Keratinocyte (primary cell): ENCODE measurements around the gene ITPR2. TPM values are rescaled to one million over a fixed set of nuclear protein-coding genes. Genes with fewer than 3 reads are reported as not detected.

Source experiments
- DNase-seq: peaks from one replicate; pipeline ENCODE4 v3.0.0-alpha.2; 2011; ENCODE audit warnings: low read depth, missing footprints, low spot score
- FAIRE-seq: peaks from 2 replicates; lab custom pipeline; 2011; peaks lifted over from hg19 to GRCh38; lab: Jason Lieb, UNC
- H2AFZ ChIP-seq: 2 replicates; pipeline ENCODE4 v1.6.0; 2012; ENCODE audit warnings: low read length, control low read depth, inconsistent platforms; ENCODE audit not compliant: control insufficient read depth
- H3K27ac ChIP-seq: 2 replicates; pipeline ENCODE4 v1.5.1; 2011; ENCODE audit warnings: low read length; ENCODE audit not compliant: control insufficient read depth, insufficient read depth
- H3K27me3 ChIP-seq: 3 replicates; pipeline ENCODE4 v1.6.0; 2011; ENCODE audit warnings: low read length; ENCODE audit not compliant: control insufficient read depth, insufficient read depth; ENCODE audit errors: extremely low read depth
- H3K36me3 ChIP-seq, 2 experiments: 2 replicates in 1 of 2; 3 replicates in 1 of 2; pipeline ENCODE4 v1.5.1; 2011; ENCODE audit warnings: low read length in 2 of 2, mild to moderate bottlenecking in 1 of 2; ENCODE audit not compliant: control insufficient read depth in 2 of 2, insufficient read depth in 2 of 2; ENCODE audit errors: extremely low read depth in 1 of 2
- H3K4me1 ChIP-seq: 3 replicates; pipeline ENCODE4 v1.5.1; 2011; ENCODE audit warnings: low read length; ENCODE audit not compliant: control insufficient read depth, insufficient read depth; ENCODE audit errors: extremely low read depth
- H3K4me2 ChIP-seq: 3 replicates; pipeline ENCODE4 v1.6.0; 2011; ENCODE audit warnings: low read depth, low read length; ENCODE audit not compliant: control insufficient read depth, insufficient read depth; ENCODE audit errors: extremely low read depth
- H3K4me3 ChIP-seq, 3 experiments: fragments of 200-600 bp in 1 of 3; sonication (generic) in 1 of 3; 2 replicates in 2 of 3; 3 replicates in 1 of 3; pipeline ENCODE4 v1.5.1; 2011 to 2016; ENCODE audit warnings: low read length in 3 of 3, mild to moderate bottlenecking in 3 of 3, control low read depth in 2 of 3, inconsistent platforms in 1 of 3, low read depth in 1 of 3, mixed read lengths in 1 of 3, mixed run types in 1 of 3, moderate library complexity in 1 of 3; ENCODE audit not compliant: control insufficient read depth in 2 of 3, insufficient read depth in 2 of 3; ENCODE audit errors: extremely low read depth in 1 of 3
- H3K79me2 ChIP-seq: 2 replicates; pipeline ENCODE4 v1.6.0; 2012; ENCODE audit warnings: low read length; ENCODE audit not compliant: control insufficient read depth, insufficient read depth
- H3K9ac ChIP-seq: 3 replicates; pipeline ENCODE4 v1.6.0; 2011; ENCODE audit warnings: low read length; ENCODE audit not compliant: control insufficient read depth, insufficient read depth; ENCODE audit errors: extremely low read depth
- H3K9me1 ChIP-seq: 3 replicates; pipeline ENCODE4 v1.6.0; 2011; ENCODE audit warnings: low read length; ENCODE audit not compliant: control insufficient read depth, insufficient read depth; ENCODE audit errors: extremely low read depth
- H3K9me3 ChIP-seq: 2 replicates; pipeline ENCODE4 v1.5.1; 2012; ENCODE audit warnings: low read depth, low read length; ENCODE audit not compliant: control insufficient read depth
- H4K20me1 ChIP-seq: 3 replicates; pipeline ENCODE4 v1.6.0; 2011; ENCODE audit warnings: low read length; ENCODE audit not compliant: control insufficient read depth, insufficient read depth; ENCODE audit errors: extremely low read depth
- CTCF ChIP-seq, 3 experiments: IDR thresholded peaks in 1 of 3; conservative IDR thresholded peaks in 1 of 3; optimal IDR thresholded peaks in 1 of 3; 2 replicates in 2 of 3; 3 replicates in 1 of 3; pipeline versions ENCODE3 to v1.5.1; 2011; ENCODE audit warnings: low read length in 3 of 3, mild to moderate bottlenecking in 3 of 3, moderate library complexity in 2 of 3, control low read depth in 1 of 3, inconsistent platforms in 1 of 3; ENCODE audit not compliant: insufficient read depth in 2 of 3; ENCODE audit errors: extremely low read depth in 1 of 3
- EZH2 ChIP-seq: IDR thresholded peaks from one replicate; pipeline ENCODE4 v1.6.1; 2012; ENCODE audit warnings: inconsistent platforms, mild to moderate bottlenecking, low read length, moderate library complexity
- dilution Hi-C: fragments of 300-500 bp; cut with MboI; formaldehyde crosslinking; loops from one replicate; pipeline ENCODE4 v1.7.0; 2020; ENCODE audit warnings: low sequenced_read_pairs; ENCODE audit not compliant: extremely low pct_ligation_motif_present
- polyA plus RNA-seq, 5 experiments: library from polyadenylated mRNA; depleted of rRNA in 3 of 5; stranded (reverse) in 3 of 5; stranded (forward) in 1 of 5; unstranded in 1 of 5; fragments of >200 nt; gene quantifications; 1 replicate in 1 of 5; 2 replicates in 3 of 5; 3 replicates in 1 of 5; pipeline versions ENCODE4 v1.2.1 to v1.2.3, GENCODE V29; 2011 to 2012; ENCODE audit warnings: missing spikeins in 2 of 5, low read depth in 1 of 5, low replicate concordance in 1 of 5

Gene ITPR2
- polyA plus RNA-seq, 1 donor (not counting 4 experiments of a cell fraction or from before 2014, with no cell fraction given), result 7.6 TPM

DNA sequence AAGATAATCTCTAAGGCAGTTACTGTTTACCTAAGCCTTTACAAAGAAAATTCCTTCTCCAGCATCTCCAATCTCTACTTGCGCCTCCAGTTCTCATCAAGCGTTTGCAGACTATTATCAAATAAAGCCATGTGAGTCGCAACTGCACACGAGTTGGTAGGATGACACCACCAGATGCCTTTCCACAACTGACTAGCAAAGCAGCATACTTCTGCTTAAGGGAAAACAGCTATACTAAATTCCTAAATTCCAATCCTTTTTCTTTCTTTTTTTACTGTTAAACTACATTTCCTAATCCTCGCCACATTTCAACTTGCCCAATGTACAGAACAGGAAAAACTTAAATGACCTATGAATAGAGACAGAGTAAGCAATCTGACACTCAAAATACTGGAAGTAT, 166.7 kb downstream of the ITPR2 start:
- no peaks in the 10 kb centered on the region for H3K79me2 ChIP-seq
- FAIRE-seq, result no peak
- H3K9me1 ChIP-seq, result no peaks in the 10 kb centered on the region
- H3K4me2 ChIP-seq, result no peak overlapping the region
- peaks cover 0 to 3% of the 10 kb centered on the region in 2 experiments for H3K36me3 ChIP-seq
- no peaks in the 10 kb centered on the region for H3K4me1 ChIP-seq
- no peaks in the 10 kb centered on the region for H3K9me3 ChIP-seq
- no peak for DNase-seq
- no peak overlapping the region for H3K9ac ChIP-seq
- H3K4me3 ChIP-seq, result no peak overlapping the region
- no peak overlapping the region for H2AFZ ChIP-seq
- H4K20me1 ChIP-seq, result no peaks in the 10 kb centered on the region
- dilution Hi-C loops, result no loop called here
- no peaks in the 10 kb centered on the region for H3K27me3 ChIP-seq
- TF ChIP-seq CTCF (optimal IDR thresholded peaks at IDR 0.05 in 1 of 3, IDR thresholded peaks at IDR 0.05 in 1 of 3, conservative IDR thresholded peaks at IDR 0.05 in 1 of 3; ENCODE audit: extremely low read depth in 1 of 3, insufficient read depth in 2 of 3, low read length in 3 of 3) (no peak), EZH2 (no peak)
- no peak overlapping the region for H3K27ac ChIP-seq

DNA sequence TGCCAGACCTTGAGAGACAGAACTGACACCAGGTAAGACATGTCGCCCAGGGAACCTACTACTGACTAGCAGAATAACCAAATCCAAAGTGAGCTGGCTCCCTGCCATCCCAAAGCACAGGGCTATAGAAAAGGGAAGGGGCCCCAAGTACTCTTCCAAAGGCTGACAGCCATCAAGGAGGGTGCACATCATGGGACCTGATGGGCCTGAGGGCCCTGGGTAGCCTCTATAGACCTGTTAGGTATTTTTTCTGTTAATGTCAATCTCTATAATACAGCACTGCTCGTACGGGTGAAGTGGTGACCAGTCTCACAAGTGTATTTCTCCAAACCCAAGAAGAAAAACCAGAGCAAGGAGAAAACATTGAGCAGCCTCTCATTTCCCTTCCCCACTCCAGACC, 171.6 kb downstream of the ITPR2 start:
- Histone ChIP-seq H4K20me1 (no peaks in the 10 kb centered on the region), H3K9me1 (no peaks in the 10 kb centered on the region), H3K4me2 (no peak overlapping the region), H3K27me3 (no peaks in the 10 kb centered on the region), H3K9ac (no peak overlapping the region), H2AFZ (no peak overlapping the region), H3K36me3 (peaks cover 0 to 3% of the 10 kb centered on the region in 2 experiments), H3K27ac (no peak overlapping the region), H3K79me2 (no peaks in the 10 kb centered on the region), H3K4me1 (no peaks in the 10 kb centered on the region), H3K4me3 (no peak overlapping the region), H3K9me3 (no peaks in the 10 kb centered on the region)
- dilution Hi-C loops, result no loop called here
- TF ChIP-seq CTCF (optimal IDR thresholded peaks at IDR 0.05 in 1 of 3, IDR thresholded peaks at IDR 0.05 in 1 of 3, conservative IDR thresholded peaks at IDR 0.05 in 1 of 3; ENCODE audit: extremely low read depth in 1 of 3, insufficient read depth in 2 of 3, low read length in 3 of 3) (no peak), EZH2 (no peak)
- DNase-seq, result no peak
- FAIRE-seq, result no peak
